ENCODE measurements around the gene BACH2. TPM values are rescaled to one million over a fixed set of nuclear protein-coding genes. Genes with fewer than 3 reads are reported as not detected.
"Not testable (repeated sequence)": the region's sequence is repeated elsewhere in the genome, so short reads cannot be mapped to it uniquely, and the experiment has no call there.

BACH2 gene
- total and polyA plus RNA-seq, 2 of the 4 experiments (the other 2 are of a cell fraction) = 1.3 to 1.4 TPM

- TF ChIP-seq SMC3 (IDR thresholded peaks at IDR 0.05; ENCODE audit: low read depth, low read length) = no peak
These were observed 128.9 kb downstream of the BACH2 start (continued) for GRCh38 chr6:90167514-90168379.

GRCh38 chr6:90166155-90166924 lies 130.3 kb downstream of the BACH2 start:
- H3K79me1 ChIP-seq (ENCODE audit: low read depth in 1 of 2, low read length in 2 of 2); H3K9ac ChIP-seq (ENCODE audit: low read depth, low read length); H4K5ac ChIP-seq (ENCODE audit: low read depth, low read length); H3K27ac ChIP-seq (ENCODE audit: insufficient read depth, low read length); in situ Hi-C loops (cut with MboI; ENCODE audit: low sequenced_read_pairs); DNase-seq; ATAC-seq (ENCODE audit: low read depth); H2BK5ac ChIP-seq (ENCODE audit: low read depth, low read length, poor library complexity, severe bottlenecking); H3K14ac ChIP-seq (replicated peaks; ENCODE audit: low read depth, low read length); H4K20me1 ChIP-seq (ENCODE audit: insufficient read depth, low read length); H3K4me3 ChIP-seq (ENCODE audit: insufficient read depth, low read depth, low read length); H4K91ac ChIP-seq (ENCODE audit: insufficient read depth, low read depth, low read length); H3K23ac ChIP-seq (ENCODE audit: low read depth, low read length); H3K56ac ChIP-seq (ENCODE audit: extremely low read depth, insufficient read depth, low read length); H2AFZ ChIP-seq (replicated peaks; ENCODE audit: low read length, poor library complexity); H3K36me3 ChIP-seq (ENCODE audit: control insufficient read depth, insufficient read depth, low read length); H2AK9ac ChIP-seq (replicated peaks; ENCODE audit: low read depth, low read length, poor library complexity); H2BK20ac ChIP-seq (ENCODE audit: low read depth, low read length); dilution Hi-C loops (cut with HindIII; ENCODE audit: low sequenced_read_pairs, unreplicated experiment); H4K8ac ChIP-seq (ENCODE audit: low read depth in 2 of 2, low read length in 2 of 2); POLR2A ChIA-PET (ENCODE audit: unreplicated experiment); CTCF ChIA-PET; H3K4ac ChIP-seq (ENCODE audit: low read depth, low read length); H3K18ac ChIP-seq (ENCODE audit: low read depth, low read length); H2BK15ac ChIP-seq (ENCODE audit: low read depth, low read length); H3K4me1 ChIP-seq (ENCODE audit: control insufficient read depth, insufficient read depth, low read length); intact Hi-C loops (cut with micrococcal nuclease); H2BK120ac ChIP-seq (ENCODE audit: low read depth, low read length); H3K9me1 ChIP-seq (ENCODE audit: insufficient read depth, low read length); H2AK5ac ChIP-seq (ENCODE audit: low read depth, low read length); H3K27me3 ChIP-seq (ENCODE audit: control insufficient read depth, insufficient read depth, low read length); H3K4me2 ChIP-seq (ENCODE audit: low read depth, low read length); BruUV-seq (replicated peaks); H3K9me3 ChIP-seq (ENCODE audit: control insufficient read depth, insufficient read depth, low read length): not testable (repeated sequence)
- WGBS, 2 experiments (ENCODE audit: extremely low coverage in 2 of 2, insufficient read length in 1 of 2) = no CpG with 5 or more reads among the region's 7 CpGs
